Stimulated activated CD4-positive, alpha-beta T cell treated with anti-CD3 and anti-CD28 coated beads, Interleukin-4, amount 100 ng/mL, for 24 hours (primary cell): Measurements from ENCODE around the gene PCBP4.
A peak's percentile ranks its signal among the peaks of the same experiment; 100 is the strongest.

ENCODE experiments used
- DNase-seq: peaks from one replicate; pipeline ENCODE4 v3.0.0-alpha.2; 2020

Gene PCBP4

GRCh38 chr3:51970606-51971300 is 3.5 kb upstream of the PCBP4 start:
- DNase-seq = no peak

- DNase-seq = no peak
These were observed 2.6 kb upstream of the PCBP4 start for GRCh38 chr3:51969841-51970240.

- no peak for DNase-seq
These were observed 1.8 kb upstream of the PCBP4 start for GRCh38 chr3:51968883-51969678.

- DNase-seq = no peak
These were observed 1.0 kb upstream of the PCBP4 start for GRCh38 chr3:51968170-51968775.

GRCh38 chr3:51966922-51967383 is 301 bp downstream of the PCBP4 start:
- DNase-seq = no peak

- no peak for DNase-seq
These were observed 768 bp downstream of the PCBP4 start for GRCh38 chr3:51966486-51966885.

- no peak for DNase-seq
These were observed 1.2 kb downstream of the PCBP4 start for GRCh38 chr3:51966016-51966415.

GRCh38 chr3:51964521-51964920 is 2.7 kb downstream of the PCBP4 start:
- no peak for DNase-seq

GRCh38 chr3:51963951-51964451 is 3.3 kb downstream of the PCBP4 start:
- no peak for DNase-seq

GRCh38 chr3:51962854-51963530 is 4.3 kb downstream of the PCBP4 start:
- DNase-seq = no peak

GRCh38 chr3:51961602-51962569 is 5.4 kb downstream of the PCBP4 start:
- DNase-seq = no peak

GRCh38 chr3:51961011-51961410 is 6.2 kb downstream of the PCBP4 start:
- DNase-seq = no peak

- DNase-seq = no peak
These were observed 6.9 kb downstream of the PCBP4 start for GRCh38 chr3:51960386-51960785.

- no peak for DNase-seq
These were observed 7.6 kb downstream of the PCBP4 start for GRCh38 chr3:51959651-51960050.

- no peak for DNase-seq
These were observed 8.4 kb downstream of the PCBP4 start for GRCh38 chr3:51958603-51959521.

GRCh38 chr3:51957520-51958205 is 9.6 kb downstream of the PCBP4 start:
- DNase-seq = no peak

- peak; percentile 37 for DNase-seq
These were observed 11.1 kb downstream of the PCBP4 start for GRCh38 chr3:51955893-51956770.

GRCh38 chr3:51955175-51955892 is 11.9 kb downstream of the PCBP4 start, which contains the start of gene GPR62:
Gene GPR62, plus strand, starts transcription at chr3:51955381. Its CDS starts 272 bp downstream, at chr3:51955653.
- no peak for DNase-seq
